ENCODE measurements around the gene POLR1A. TPM values are rescaled to one million over a fixed set of nuclear protein-coding genes. Genes with fewer than 3 reads are reported as not detected.

Gene POLR1A
- total and polyA plus RNA-seq, 2 donors (not counting 3 experiments of a cell fraction or from before 2014, with no cell fraction given) = 7.6 to 40.7 TPM

DNA sequence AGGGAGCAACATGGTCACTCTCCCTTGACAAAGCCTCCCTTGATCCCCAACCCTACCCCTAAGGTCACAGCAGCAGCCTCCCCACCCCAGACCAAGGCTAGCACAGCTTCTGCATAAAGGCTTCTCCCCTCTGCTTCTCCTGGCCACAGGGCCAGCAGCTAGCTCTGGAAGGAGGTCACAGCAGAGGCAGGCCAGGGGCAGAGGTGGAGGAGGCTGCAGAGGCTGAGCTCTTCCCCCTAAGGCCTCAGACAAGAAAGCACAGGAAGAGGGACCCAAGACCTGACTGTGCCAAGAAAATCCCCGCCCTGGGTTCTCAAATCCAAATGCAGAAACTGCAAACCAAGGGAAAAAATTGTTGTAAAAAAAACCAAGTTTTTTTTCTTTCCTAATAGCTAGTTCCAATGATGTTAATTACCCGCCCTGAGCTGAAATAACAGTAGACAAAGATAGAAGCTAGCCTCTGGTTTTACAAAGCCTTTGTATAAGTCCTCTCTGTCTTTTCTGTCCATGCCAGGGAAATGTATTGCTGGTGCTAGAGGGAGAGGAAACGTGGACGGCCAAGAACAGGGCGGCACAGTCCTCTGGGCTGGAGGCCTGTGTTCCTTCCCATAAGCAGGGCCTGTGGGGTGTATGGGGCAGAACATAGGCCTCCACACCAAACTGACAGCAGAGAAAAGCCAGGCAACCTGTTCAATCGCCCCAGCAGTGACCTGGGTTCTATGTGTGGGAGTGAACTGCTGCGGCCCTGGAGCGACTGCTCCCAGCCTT is 79.5 kb downstream of the POLR1A start:
- POLR2A ChIA-PET = interaction anchor here (1.3 kb wide), 1 partner anchor 10 kb away, joined by 6 read pairs; no protein-coding TSS in a partner anchor
- FAIRE-seq = no peak
- BruUV-seq (replicated peaks) = TSS peak; percentile 20

More for the DNA sequence above, 79.5 kb downstream of the POLR1A start:
- H3K27ac ChIP-seq (ENCODE audit: insufficient read depth, low read depth, low read length) = no peak overlapping the region
- intact Hi-C loops (cut with micrococcal nuclease) (no loop called here), dilution Hi-C loops (cut with MboI; ENCODE audit: extremely low pct_ligation_motif_present, low sequenced_read_pairs) (no loop called here)
- H3K27me3 ChIP-seq (ENCODE audit: control insufficient read depth in 2 of 2, insufficient read depth in 2 of 2, low read length in 2 of 2) = no peaks in the 10 kb centered on the region
- no peaks in the 10 kb centered on the region for H3K9me1 ChIP-seq (replicated peaks; ENCODE audit: control insufficient read depth, extremely low read depth, insufficient read depth, low read length)
- H2AFZ ChIP-seq (ENCODE audit: low read depth, low read length) = no peak overlapping the region
- TF ChIP-seq MYC (IDR thresholded peaks at IDR 0.05; ENCODE audit: low read depth, low read length) = no peak
- TF ChIP-seq EZH2 (IDR thresholded peaks at IDR 0.05; ENCODE audit: borderline replicate concordance, low read depth, low read length, severe bottlenecking) = no peak
- no peak for TF ChIP-seq JUN (IDR thresholded peaks at IDR 0.05; ENCODE audit: borderline replicate concordance, insufficient read depth, insufficient read length, low read depth)
- TF ChIP-seq FOS (IDR thresholded peaks at IDR 0.05; ENCODE audit: borderline replicate concordance, insufficient read depth, low read length) = no peak
- TF ChIP-seq POLR2A (IDR thresholded peaks at IDR 0.05; ENCODE audit: low read depth, low read length) = no peak
- TF ChIP-seq, protein P1, sequence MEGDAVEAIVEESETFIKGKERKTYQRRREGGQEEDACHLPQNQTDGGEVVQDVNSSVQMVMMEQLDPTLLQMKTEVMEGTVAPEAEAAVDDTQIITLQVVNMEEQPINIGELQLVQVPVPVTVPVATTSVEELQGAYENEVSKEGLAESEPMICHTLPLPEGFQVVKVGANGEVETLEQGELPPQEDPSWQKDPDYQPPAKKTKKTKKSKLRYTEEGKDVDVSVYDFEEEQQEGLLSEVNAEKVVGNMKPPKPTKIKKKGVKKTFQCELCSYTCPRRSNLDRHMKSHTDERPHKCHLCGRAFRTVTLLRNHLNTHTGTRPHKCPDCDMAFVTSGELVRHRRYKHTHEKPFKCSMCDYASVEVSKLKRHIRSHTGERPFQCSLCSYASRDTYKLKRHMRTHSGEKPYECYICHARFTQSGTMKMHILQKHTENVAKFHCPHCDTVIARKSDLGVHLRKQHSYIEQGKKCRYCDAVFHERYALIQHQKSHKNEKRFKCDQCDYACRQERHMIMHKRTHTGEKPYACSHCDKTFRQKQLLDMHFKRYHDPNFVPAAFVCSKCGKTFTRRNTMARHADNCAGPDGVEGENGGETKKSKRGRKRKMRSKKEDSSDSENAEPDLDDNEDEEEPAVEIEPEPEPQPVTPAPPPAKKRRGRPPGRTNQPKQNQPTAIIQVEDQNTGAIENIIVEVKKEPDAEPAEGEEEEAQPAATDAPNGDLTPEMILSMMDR (IDR thresholded peaks at IDR 0.05; ENCODE audit: extremely low read depth in 1 of 2, insufficient read depth in 1 of 2, low read depth in 1 of 2, low read length in 2 of 2) = no peak
- TF ChIP-seq POLR2AphosphoS5 (IDR thresholded peaks at IDR 0.05; ENCODE audit: insufficient read depth, low read depth, low read length) = no peak
- no peak for TF ChIP-seq GATA2 (IDR thresholded peaks at IDR 0.05; ENCODE audit: insufficient read depth, insufficient read length, low read depth, low read length)
- TF ChIP-seq, protein P2, sequence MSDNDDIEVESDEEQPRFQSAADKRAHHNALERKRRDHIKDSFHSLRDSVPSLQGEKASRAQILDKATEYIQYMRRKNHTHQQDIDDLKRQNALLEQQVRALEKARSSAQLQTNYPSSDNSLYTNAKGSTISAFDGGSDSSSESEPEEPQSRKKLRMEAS (IDR thresholded peaks at IDR 0.05; ENCODE audit: insufficient read depth, insufficient read length) = no peak
- H3K36me3 ChIP-seq (ENCODE audit: control insufficient read depth in 2 of 2, extremely low read depth in 1 of 2, insufficient read depth in 2 of 2, low read length in 2 of 2) = peaks cover 4 to 22% of the 10 kb centered on the region in 2 experiments
- no peaks in the 10 kb centered on the region for H3K79me2 ChIP-seq (ENCODE audit: control insufficient read depth, insufficient read depth, low read length)
- CTCF ChIA-PET = interaction anchor here (1.2 to 6.8 kb wide), 4 partner anchors 10 to 199 kb away, joined by 4 to 42 read pairs (median 12); partner anchors contain the start of gene ST3GAL5
- H3K9ac ChIP-seq (replicated peaks; ENCODE audit: extremely low read depth, insufficient read depth, low read length) = no peak overlapping the region
- no peaks in the 10 kb centered on the region for H4K20me1 ChIP-seq (replicated peaks; ENCODE audit: control insufficient read depth, extremely low read depth, insufficient read depth, low read length)
- no peaks in the 10 kb centered on the region for H3K9me3 ChIP-seq (replicated peaks; ENCODE audit: control insufficient read depth, insufficient read depth, low read length)
- peaks cover 21% of the 10 kb centered on the region for H3K4me1 ChIP-seq (ENCODE audit: control insufficient read depth, extremely low read depth, insufficient read depth, low read length)
- no peak for DNase-seq (ENCODE audit: low read depth, low spot score)
- no peak overlapping the region for H3K4me2 ChIP-seq (ENCODE audit: insufficient read depth, low read length)
- no peak overlapping the region for H3K4me3 ChIP-seq (replicated peaks in 1 of 3; ENCODE audit: insufficient read depth in 1 of 3, low read depth in 1 of 3, low read length in 3 of 3)

All from endothelial cell of umbilical vein (primary cell).